ENCODE data around the gene PLTP.
"Not testable (repeated sequence)": the region's sequence is repeated elsewhere in the genome, so short reads cannot be mapped to it uniquely, and the experiment has no call there.

PLTP gene

DNA sequence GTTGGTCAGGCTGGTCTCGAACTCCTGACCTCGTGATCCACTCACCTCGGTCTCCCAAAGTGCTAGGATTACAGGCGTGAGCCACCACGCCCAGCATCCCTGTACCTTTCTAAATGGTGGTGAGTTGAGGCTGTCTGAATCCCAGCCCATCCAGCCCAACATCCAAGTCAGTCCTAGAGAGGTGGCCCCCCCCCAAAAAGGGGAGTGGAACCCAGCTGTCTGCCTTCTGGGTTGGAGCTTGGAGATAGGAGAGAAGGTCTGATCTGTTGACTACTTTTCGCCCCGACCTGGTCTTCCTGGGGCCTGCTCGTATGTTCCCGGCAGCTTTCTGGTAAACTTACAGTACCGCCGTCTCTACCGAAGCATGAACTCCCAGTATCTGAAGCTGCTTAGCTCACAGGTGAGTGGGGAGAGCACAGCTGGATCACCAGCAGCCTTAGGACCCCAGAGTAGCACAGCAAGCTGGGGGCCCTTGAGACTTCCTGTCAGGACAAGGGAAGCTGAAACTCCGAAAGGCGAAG lies 15.3 kb downstream of the PLTP start:
- no peak for DNase-seq

- no peak for DNase-seq
These were observed 17.2 kb downstream of the PLTP start for GRCh38 chr20:45894797-45895196.

- DNase-seq, result no peak
These were observed 18.1 kb downstream of the PLTP start for GRCh38 chr20:45893831-45894230.

DNA sequence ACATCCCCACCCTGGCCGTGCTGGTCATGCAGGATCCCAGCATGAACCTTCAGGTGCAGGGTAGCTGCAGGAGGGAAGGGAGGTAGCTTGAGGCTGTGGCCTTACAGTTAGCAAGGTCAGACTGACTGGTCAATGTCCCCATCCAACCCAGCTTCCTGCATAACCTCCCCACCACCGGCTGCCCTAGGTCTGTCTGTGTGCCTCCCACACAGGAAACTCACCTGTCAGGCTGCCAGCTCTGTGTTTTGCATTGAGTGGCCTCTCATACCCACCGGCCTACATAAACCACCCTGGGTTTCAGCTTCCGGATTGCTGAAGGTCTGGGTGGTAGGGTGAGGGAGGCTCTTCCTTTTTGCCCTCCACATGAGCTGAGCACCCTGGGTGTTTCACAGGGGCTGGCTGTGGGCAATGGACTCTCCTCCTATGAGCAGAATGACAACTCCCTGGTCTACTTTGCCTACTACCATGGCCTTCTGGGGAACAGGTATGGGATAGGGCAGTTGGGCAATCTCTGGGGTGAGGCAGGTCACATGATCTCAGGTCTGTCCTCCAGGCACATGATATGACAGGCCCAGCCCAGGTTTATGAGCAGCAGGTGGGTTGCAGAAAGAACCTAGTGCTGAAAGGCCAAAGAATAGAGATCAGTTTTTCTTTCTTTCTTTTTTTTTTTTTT lies 19.0 kb downstream of the PLTP start:
- DNase-seq, result peak; percentile 46

DNA sequence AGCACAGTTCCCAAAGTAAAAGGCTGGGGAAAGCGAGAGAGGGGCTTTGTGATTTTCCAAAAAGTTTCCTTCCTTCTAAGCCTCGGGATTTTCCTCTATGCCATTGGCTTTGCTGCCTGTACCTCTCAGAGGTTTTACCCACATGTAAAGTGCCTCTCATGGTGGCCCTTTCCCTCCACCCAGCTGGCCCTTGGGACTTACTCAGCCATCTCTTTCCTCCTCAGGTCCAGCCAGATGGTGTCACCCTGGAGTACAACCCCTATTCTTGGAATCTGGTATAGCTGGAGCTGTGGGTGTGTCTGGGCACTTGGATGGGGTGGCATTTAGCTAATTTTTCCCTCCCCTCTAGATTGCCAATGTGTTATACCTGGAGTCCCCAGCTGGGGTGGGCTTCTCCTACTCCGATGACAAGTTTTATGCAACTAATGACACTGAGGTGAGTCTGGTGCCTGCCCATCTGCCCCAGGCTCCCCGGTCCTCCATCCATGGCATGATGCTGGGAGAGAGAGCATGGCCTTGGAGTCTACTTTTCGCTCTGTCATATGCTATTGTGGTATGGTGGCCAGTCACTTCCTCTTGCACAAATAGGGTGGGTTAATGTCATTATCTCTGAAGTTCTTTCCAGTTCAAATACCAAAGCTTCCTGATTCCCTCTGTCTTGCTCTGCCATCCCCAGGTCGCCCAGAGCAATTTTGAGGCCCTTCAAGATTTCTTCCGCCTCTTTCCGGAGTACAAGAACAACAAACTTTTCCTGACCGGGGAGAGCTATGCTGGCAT lies 19.7 kb downstream of the PLTP start:
- no peak for DNase-seq

DNA sequence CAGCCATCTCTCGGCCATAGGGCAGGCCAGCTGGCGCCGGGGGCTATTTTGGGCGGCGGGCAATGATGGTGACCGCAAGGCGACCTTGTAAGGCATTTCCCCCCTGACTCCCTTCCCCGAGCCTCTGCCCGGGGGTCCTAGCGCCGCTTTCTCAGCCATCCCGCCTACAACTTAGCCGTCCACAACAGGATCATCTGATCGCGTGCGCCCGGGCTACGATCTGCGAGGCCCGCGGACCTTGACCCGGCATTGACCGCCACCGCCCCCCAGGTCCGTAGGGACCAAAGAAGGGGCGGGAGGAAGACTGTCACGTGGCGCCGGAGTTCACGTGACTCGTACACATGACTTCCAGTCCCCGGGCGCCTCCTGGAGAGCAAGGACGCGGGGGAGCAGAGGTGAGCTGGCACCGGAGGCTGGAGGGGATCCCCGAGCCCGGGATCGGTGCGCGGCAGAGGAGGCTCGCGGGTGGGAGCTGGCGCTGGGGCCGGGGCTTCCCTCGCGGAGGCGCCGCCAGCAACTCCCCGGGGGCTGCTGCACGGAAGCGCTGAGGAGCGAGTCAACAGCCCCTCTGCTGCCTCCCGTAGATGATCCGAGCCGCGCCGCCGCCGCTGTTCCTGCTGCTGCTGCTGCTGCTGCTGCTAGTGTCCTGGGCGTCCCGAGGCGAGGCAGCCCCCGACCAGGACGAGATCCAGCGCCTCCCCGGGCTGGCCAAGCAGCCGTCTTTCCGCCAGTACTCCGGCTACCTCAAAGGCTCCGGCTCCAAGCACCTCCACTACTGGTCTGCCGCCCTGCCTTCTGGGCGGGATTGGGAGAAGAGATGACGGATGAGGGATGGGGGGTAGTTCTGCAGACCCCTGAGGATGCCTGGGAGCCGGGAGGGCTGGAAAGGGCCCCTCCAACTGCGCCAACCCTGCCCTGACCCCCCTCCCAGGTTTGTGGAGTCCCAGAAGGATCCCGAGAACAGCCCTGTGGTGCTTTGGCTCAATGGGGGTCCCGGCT lies 20.7 kb downstream of the PLTP start, which contains the start of the genes CTSA and NEURL2:
Gene CTSA, plus strand, starts transcription at position 351 of the 999 bp plus-strand sequence. Its CDS starts 234 bp downstream, at position 585.
Gene NEURL2, minus strand, starts transcription at position 224 of the 999 bp plus-strand sequence. Its CDS starts 217 bp downstream, at position 7.
- DNase-seq, result peak; percentile 86

GRCh38 chr20:45890077-45890984 lies 21.6 kb downstream of the PLTP start:
- peak; percentile 65 for DNase-seq

DNA sequence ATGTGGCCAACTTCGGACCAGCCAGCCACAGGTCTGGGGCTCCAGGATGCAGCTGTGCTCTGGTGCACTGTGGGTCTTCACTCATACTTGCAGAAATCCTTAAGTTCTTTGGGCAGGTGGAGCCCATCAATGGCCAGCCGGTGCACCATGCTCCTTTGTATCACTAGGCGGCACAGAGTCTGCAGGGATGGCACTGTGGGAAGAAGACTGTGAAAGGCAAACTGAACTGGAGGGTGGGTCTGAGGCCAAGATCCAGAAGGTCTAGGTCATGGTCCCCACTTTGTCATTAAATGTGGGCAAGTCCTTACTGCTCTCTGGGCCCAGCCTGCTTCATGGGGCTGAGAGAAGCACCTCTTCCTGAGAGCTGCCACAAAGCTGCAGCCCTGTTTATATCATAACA lies 23.3 kb downstream of the PLTP start:
- DNase-seq, result no peak

- DNase-seq, result no peak
These were observed 24.6 kb downstream of the PLTP start, which contains the start of gene SPATA25 for GRCh38 chr20:45887346-45887715. TSS of gene SPATA25 (minus strand) at chr20:45887622. CDS start at chr20:45887590, 32 bp downstream.

DNA sequence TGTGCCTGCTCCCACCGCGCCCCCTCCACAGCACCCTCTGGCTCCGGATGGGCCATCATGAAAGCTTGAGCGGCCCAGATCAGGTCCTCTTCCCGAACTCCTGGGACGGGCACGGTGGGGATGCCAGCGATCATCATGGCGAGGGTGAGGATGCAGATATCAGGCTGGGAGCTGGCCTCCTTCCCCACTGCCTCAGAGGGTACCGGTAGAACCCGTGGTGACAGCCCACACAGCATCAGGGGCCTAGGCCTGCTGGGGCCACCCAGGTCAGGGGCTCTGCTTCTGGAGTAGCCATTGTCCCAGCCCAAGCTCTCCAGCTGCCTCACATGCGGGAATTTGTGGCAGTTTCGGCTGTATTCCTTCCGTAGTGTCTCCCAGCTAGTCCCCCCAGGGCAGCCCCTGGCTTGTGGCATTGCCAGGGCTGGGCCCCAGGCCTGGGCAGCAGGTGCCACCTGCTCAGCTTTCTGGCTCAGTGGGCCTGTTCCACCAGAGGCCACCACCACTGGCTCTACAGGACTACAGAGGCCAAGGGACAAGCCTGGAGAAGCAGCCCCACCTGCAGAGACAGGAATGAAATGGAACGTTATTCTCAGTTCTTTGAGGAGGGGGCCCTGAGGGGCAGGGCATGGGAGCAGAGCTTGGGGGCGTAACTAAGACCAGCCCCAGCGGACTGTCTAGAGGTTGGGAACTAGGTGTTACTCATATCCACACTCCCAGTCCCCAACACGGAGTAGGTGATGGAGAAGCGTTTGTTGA lies 25.2 kb downstream of the PLTP start:
- no peak for DNase-seq

- DNase-seq, result no peak
These were observed 28.9 kb downstream of the PLTP start for GRCh38 chr20:45883100-45883469.

DNA sequence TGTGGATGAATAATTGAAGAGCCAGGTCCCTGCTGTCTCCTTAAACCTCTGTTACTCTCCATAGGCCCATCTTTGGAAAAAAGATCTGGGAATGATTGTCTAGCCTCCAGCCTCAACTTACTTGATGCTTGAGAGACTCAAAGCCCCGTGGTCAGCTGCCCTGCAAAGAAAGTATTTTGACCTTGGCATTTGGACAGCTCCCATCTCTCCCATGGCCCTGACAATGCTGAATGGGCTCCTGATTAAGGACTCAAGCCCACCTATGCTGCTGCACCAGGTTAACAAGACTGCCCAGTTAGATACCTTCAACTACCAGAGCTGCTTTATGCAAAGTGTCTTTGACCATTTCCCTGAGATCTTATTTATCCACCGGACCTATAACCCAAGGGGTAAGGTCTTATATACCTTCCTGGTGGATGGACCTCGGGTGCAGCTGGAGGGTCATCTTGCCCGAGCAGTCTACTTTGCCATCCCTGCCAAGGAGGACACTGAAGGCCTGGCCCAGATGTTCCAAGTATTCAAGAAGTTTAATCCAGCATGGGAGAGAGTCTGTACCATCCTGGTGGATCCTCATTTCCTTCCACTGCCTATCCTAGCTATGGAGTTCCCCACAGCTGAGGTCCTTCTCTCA lies 29.4 kb downstream of the PLTP start:
- no peak for DNase-seq

DNA sequence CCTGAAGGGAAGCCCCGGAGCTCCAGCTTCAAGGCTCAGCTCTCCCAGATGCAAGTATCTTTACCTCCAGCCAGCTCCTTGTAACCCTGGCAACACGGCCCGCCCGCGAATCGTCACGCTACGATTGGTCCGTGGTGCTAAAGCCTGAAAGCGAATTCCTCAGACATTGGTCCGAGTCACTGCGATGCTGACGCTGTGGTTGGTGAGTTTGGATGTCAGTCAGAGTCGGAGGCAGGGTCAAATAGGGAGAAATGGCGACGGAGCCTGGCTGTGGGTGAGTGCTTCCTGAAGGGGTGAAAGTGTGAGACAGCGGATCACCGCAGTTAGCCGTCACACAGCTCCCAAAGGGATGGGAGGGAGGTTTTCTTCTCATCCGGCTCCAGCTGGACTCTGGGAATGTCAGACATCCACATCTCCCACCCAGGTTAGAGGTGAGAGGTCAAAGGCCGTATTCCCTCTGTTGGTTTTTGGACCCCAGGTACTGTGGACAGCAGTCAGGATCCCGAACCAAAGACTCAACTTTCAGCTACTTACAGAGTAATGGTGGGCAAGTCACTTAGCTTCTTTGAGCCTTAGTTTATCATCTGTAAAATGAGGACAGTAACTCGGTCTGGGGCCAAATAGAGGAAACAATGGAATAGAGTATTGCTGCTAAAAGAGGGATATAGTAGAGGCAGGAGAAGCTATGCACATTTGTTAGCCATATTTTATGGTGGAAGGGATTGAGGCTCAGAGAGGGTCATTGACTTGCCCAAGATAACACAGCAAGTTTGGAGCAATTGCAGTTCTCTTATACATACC lies 30.8 kb downstream of the PLTP start, which contains the start of gene ZSWIM1:
Gene ZSWIM1, plus strand, starts transcription at position 240 of the 801 bp plus-strand sequence. CDS start 1,366 bp downstream, outside the sequence.
- DNase-seq, result peak; percentile 99

GRCh38 chr20:45878076-45878761 lies 33.7 kb downstream of the PLTP start:
- no peak for DNase-seq

DNA sequence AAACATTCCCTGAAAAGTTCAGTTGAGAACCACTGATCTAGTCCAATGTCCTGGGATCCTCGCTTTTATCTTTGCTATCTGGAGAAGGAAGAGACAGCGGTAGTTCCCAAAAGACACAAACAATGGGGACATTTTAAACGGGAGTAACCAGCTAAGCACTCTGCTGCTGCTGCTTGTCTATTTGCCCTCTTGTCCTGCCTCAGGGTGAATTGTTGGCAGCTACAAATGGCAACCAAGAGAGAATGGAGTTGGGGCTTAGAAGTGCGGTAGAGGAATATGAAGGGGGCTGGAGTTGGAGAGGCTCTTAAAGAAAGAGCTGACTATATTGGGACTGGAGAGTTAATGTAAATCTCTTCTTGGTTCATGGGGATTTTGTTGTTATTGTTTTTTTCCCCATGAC lies 37.4 kb downstream of the PLTP start:
- DNase-seq, result no peak

DNA sequence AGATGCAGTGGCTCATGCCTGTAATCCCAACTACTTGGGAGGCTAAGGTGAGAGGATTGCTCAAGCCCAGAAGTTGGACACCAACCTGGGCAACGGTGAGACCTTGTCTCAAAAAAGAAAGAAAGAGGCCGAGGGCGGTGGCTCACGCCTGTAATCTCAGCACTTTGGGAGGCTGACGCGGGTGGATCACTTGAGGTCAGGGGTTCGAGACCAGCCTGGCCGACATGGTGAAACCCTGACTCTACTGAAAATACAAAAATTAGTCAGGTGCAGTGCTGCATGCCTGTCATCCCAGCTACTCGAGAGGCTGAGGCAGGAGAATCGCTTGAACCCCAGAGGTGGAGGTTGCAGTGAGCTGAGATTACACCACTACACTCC lies 37.9 kb downstream of the PLTP start:
- DNase-seq, result not testable (repeated sequence)

DNA sequence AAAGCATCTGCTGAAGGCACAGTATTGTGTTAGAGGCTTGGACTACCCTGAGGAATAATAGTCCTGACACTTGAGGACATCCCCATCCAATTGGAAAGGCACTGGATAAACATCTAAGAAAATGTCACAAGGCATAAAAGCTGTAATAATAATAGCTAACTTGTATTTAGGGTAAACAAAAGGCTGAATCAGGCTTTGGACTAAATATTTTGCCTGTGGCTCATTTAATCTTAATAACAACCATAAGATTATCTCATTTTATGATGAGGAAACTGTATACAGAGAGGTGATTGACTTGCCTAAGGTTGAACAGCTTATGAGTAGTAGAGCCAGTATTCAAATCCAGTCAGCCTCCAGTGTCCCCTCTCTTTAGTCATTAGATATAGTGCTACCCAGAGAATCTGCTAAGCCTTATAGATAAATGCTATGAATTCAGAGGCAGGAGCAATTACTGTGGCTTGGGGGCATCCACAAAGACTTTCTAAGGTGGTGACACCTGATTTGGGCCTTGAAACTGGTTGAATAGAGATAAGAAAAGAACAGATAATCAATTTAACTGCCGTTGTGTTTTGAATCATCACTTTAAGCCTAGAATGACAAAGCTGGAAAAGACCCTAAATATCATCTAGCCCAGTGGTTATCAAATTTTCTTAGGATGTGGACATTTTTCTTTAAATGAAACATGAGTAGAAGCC lies 38.4 kb downstream of the PLTP start:
- DNase-seq, result no peak

GRCh38 chr20:45872626-45873025 lies 39.3 kb downstream of the PLTP start:
- no peak for DNase-seq
